Neural cell (in vitro differentiated cells): ENCODE data around the gene INF2.

ENCODE experiments used
- CTCF ChIP-seq: fragments of 450-650 bp; IDR thresholded peaks from 2 replicates; pipeline ENCODE4 v1.5.1; 2014; ENCODE audit warnings: antibody characterized with exemption, mild to moderate bottlenecking, moderate library complexity; ENCODE audit not compliant: poor library complexity, severe bottlenecking
- EP300 ChIP-seq: fragments of 450-650 bp; conservative IDR thresholded peaks from 2 replicates; pipeline ENCODE4 v1.6.1; 2014; ENCODE audit warnings: antibody characterized with exemption, mild to moderate bottlenecking, moderate library complexity; ENCODE audit not compliant: poor library complexity, severe bottlenecking
- MXI1 ChIP-seq: fragments of 450-650 bp; conservative IDR thresholded peaks from 2 replicates; pipeline ENCODE4 v1.6.1; 2014; ENCODE audit warnings: antibody characterized with exemption, mild to moderate bottlenecking; ENCODE audit not compliant: poor library complexity, severe bottlenecking
- REST ChIP-seq: IDR thresholded peaks from 2 replicates; pipeline ENCODE4 v1.6.1; 2012; ENCODE audit warnings: borderline replicate concordance
- SMC3 ChIP-seq: fragments of 450-650 bp; conservative IDR thresholded peaks from 2 replicates; pipeline ENCODE4 v1.6.1; 2014; ENCODE audit warnings: antibody characterized with exemption, mild to moderate bottlenecking, moderate library complexity; ENCODE audit not compliant: poor library complexity

- no peak for TF ChIP-seq MXI1
- TF ChIP-seq REST = no peak
- no peak for TF ChIP-seq CTCF
- TF ChIP-seq EP300 = no peak
- no peak for TF ChIP-seq SMC3
These were observed 29.9 kb downstream of the INF2 start for GRCh38 chr14:104719343-104719742.
